D721Med (cell line): ENCODE results near the gene STIP1.
A peak's percentile ranks its signal among the peaks of the same experiment; 100 is the strongest.

Source experiments
- DNase-seq: peaks from one replicate; pipeline ENCODE4 v3.0.0; 2011; ENCODE audit warnings: low spot score; ENCODE audit not compliant: insufficient read length
- FAIRE-seq: peaks from 2 replicates; lab custom pipeline; 2011; peaks lifted over from hg19 to GRCh38; lab: Jason Lieb, UNC
- TF ChIP-seq, protein P1 (sequence below): IDR thresholded peaks from 2 replicates; pipeline ENCODE4 v1.5.1; 2012; ENCODE audit warnings: mild to moderate bottlenecking, control low read depth; ENCODE audit not compliant: insufficient read depth; ENCODE audit errors: missing control alignments

The STIP1 gene

DNA sequence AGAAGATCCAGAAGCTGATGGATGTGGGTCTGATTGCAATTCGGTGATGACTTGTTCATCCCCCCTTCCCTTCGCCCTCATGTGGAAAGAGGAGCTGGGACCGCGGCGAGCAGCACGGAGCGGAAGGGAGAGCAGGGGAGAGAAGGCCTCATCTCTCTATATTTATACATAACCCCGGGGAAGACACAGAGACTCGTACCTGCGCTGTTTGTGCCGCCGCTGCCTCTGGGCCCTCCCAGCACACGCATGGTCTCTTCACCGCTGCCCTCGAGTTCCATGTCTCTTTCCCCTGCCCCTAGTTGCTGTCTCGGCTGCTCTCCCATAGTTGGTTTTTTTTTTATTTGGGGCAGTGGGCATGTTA lies 18.1 kb downstream of the STIP1 start:
- DNase-seq = no peak
- FAIRE-seq = no peak

DNA sequence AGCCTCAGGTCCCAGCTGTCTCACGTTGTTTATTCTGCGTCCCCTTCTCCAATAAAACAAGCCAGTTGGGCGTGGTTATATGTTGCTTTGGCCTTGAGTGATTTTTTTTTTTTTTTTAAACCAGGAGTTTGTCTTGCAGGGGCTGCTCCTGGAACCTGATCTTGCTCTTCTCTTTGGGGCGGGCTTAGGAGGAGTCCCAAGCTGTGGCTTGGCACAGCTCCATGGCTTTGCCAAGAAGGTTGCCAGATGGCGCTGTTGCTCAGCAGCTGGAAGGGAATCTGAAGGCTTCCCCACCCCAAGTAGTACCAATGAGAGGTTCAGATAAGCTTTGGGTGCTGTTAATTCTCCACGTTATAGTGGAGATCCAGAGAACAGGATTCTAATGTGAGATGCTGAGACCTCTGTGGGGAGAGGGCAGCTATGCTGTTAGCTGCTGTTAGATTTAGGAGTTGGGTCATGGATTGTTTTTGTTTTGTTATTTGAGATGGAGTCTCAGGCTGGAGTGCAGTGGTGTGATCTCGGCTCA lies 18.6 kb downstream of the STIP1 start:
- TF ChIP-seq, protein P1, sequence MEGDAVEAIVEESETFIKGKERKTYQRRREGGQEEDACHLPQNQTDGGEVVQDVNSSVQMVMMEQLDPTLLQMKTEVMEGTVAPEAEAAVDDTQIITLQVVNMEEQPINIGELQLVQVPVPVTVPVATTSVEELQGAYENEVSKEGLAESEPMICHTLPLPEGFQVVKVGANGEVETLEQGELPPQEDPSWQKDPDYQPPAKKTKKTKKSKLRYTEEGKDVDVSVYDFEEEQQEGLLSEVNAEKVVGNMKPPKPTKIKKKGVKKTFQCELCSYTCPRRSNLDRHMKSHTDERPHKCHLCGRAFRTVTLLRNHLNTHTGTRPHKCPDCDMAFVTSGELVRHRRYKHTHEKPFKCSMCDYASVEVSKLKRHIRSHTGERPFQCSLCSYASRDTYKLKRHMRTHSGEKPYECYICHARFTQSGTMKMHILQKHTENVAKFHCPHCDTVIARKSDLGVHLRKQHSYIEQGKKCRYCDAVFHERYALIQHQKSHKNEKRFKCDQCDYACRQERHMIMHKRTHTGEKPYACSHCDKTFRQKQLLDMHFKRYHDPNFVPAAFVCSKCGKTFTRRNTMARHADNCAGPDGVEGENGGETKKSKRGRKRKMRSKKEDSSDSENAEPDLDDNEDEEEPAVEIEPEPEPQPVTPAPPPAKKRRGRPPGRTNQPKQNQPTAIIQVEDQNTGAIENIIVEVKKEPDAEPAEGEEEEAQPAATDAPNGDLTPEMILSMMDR = peak; percentile 93
- no peak for FAIRE-seq
- peak; percentile 94 for DNase-seq

More for the DNA sequence above, 18.1 kb downstream of the STIP1 start:
- TF ChIP-seq, protein P1 = no peak

DNA sequence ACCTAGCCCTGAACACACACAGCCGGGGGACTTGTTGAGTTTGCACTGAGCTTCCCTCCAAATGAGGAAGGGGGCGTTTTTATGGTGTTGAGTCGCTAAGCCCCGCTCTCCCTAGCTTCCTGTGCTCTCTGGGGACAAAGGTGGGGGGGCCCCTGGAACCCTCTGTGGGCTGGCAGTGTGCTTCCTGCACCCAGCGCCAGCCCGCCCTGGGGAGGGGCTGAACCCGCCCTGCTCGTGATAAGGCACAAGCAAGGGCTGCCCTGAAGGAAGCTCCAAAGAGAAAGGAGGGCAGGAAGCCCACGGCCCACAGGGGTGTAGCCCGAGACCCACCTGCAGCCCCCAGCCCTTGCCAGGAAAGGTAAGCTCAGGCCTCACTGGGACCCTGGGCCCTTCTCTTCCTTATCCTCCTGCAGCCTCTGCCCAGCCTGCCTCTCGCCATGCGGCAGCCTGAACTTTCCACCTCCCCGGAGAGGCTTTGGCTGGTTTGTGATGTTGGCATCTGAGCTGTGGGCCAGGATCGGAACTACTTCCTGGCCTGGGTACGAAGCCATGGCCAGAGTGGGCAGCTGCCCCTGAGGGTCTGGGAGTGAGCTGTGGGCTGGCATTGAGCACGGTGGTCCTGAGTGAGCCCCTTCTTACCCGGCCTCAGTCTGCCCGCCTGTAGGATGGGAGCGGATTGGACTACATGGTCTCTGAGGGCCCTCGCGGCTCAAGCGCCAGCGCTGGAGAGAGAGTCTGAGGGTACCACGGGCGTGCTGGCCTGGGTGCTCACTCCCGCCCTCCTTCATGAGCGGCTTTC lies 20.7 kb downstream of the STIP1 start, which contains the start of gene FERMT3:
TSS of gene FERMT3 (plus strand) at position 265 of the 799 bp plus-strand sequence. CDS start 644 bp downstream, outside the sequence.
- DNase-seq = no peak
- FAIRE-seq = no peak

DNA sequence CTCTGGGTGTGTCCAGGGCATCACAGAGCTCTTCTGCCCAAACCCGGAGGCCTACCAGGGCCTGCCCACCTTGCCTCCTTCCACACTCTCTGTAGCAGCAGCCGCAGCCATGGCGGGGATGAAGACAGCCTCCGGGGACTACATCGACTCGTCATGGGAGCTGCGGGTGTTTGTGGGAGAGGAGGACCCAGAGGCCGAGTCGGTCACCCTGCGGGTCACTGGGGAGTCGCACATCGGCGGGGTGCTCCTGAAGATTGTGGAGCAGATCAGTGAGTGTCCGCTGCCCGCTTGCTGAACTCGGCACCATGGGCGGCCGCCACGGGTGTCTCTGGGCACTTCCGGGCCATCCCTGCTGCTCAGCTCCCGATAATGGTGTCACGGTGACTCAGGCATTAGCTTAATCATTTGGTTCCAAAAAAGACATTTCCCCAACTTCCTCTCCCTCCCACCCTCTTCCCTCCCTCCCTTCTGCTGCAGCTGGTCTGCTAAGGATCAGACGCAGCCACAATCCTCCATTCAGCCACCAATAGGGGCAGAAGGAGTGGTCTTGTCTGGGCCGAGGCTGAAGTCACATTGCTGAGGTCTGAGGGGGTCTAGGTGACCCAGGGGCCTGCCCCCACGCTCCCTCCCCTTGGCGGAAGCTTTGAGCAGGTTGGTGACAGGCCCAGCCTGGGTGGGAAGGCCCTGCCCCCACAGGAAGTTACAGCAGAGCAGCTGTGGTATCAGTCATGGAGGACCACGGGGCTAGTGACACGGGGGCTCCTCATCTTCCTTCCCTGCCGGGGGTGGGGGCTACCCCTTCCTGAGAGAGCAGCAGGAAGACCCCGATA lies 21.5 kb downstream of the STIP1 start:
- no peak for FAIRE-seq
- TF ChIP-seq, protein P1 = no peak
- no peak for DNase-seq

More for the DNA sequence above, 20.7 kb downstream of the STIP1 start, which contains the start of gene FERMT3:
- TF ChIP-seq, protein P1 = no peak

DNA sequence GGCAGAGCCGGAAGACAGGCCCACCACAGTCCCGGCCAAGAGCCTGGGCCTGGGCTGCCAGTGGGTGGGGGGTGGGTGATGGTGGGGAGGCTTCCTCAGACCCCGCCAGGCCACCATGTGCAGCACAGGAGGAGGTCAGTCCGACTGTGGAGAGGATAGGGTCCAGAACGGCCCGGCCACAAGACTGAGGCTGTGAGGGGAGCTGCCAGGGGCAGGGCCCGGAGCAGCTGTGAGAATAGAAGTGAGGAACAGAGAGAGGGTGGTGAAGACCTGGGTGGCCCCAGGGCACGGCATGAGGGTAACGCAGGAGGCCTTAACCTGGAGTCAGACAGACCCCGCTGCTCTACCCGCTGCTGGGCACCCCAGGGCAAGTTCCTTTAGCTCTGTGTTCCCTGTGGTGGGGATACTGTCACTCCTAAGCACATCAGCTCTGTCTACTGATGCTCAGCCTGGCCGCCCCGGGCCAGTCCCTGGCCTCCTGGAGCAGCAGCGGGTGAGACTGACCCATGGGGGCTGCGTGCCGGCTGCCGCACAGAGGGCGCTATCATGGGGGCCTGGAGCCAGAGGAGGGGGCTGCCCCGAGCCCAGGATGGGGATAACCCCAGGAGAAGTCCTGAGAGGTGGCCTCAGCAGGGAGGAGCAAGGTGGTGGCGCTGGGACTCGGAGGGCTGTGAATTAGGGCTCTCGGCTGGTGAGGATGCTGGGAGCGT lies 22.3 kb downstream of the STIP1 start:
- no peak for DNase-seq
- no peak for FAIRE-seq
- TF ChIP-seq, protein P1 = no peak

DNA sequence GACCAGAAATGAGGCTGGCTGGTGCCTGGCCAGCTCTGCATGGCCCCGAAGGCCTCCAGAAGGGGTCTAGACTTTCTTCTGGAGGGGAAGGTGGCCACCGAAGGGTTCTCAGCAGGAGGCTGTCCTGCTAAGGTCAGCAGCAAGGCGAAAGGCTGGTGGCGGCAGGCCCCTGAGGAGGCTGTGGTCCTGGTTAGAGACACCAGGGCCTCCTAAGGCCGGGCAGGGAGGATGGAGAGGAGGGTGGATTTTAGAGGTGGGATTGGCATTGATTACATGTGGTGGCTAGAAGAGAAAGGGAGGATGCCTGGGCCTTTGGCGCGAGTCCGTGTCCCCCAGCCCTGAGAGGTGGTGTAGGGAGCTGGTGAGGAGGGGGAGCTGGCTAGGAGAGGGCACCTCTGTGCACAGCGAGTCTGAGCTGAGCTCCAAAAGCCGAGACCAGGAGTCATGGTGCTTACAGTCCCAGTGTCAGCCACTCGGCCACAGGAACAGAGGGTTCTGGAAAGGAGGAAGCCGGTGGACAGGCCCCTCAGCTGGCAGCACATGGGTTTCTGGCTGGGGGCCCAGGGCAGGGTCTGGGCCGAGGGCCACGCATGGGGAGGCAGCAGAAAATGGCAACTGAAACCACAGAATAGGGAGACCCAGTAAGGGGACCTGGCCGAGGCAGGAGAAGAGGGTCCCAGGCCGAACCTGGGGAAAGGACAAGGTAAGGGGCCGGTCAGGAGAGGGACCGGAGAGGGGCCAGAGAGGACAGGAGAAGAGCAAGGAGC lies 23.0 kb downstream of the STIP1 start:
- TF ChIP-seq, protein P1 = no peak
- FAIRE-seq = no peak
- no peak for DNase-seq
